ENCODE results near the gene RAB23. TPM values are rescaled to one million over a fixed set of nuclear protein-coding genes. Genes with fewer than 3 reads are reported as not detected.

RAB23 gene
- polyA plus RNA-seq, 12 donors: 11.9 to 29.1 (median 16.0) TPM; not detected in 1

DNA sequence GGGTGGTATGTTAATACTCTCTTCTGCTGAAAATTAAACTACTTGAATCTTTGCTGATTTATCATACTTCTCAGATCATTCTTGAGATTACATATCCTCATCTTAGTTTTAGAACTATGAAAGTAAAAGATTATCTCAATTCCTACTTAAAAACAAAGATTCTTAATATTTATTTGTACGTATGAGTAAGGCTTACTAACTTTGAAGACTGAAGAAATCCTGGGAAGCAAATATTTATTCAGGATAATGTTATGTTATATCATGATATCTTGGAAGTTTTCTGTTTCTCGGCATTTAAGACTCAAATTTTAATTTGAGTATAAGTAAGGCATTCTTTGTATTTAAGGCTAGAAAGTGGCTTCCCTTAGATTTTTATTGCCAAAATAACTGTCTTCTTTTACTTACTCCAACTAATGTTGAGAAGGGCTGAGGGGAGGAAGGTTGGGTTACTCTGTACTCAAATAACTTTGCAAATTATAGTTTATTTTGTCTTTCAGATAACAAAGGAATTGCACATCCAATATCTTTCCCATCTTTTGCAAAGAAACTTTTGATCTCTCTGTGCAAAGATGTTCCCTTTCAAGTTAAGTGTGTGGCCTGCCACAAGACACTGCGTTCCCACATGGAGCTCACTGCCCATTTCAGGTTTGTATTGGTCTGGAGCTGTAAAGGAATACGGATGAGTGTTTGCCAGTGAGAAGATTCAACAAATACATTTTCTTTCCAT is 80.5 kb downstream of the RAB23 start:
- no peak for DNase-seq

DNA sequence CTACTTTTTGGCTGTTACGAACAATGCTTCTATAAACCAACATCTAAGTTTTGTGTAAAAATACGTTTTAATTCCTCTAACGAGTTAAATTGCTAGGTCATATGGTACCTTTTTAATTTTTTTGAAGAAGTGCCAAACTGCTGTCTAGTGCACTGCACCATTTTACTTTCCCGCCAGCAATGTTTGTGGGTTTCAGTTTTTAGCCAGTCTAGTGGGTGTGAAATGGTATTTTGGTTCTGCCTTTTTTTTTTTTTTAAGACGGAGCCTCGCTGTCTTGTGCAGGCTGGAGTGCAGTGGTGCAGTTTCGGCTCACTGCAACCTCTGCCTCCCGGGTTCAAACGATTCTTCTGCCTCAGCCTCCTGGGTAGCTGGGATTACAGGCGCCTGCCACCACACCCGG is 84.1 kb downstream of the RAB23 start:
- no peak for DNase-seq

DNA sequence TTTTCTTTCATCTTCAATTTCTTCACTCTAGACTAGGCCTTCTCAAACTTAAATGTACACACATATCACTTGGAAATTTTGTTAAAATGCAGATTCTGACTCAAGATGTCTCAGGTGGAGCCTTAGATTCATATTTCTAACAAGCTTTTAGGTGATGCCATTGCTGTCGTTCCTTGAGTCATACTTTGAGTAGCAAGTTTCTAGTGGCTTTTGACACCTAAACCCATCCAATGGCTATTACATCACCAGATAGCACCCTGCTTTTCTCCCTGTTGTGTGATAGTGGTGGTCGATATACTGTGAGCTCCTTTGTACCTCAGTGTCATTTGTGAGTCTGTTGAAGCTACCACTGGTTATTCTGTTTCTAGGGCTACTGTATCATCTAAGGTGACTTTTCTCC is 84.8 kb downstream of the RAB23 start:
- DNase-seq: no peak

Other genes with a start within 250 kb of the RAB23 start
- gene KIAA1586, start 175.6 kb downstream of the RAB23 start, polyA plus RNA-seq (ENCODE audit: insufficient read length in 12 of 12): 10 to 100 TPM in 11 of 12 donors, not detected in 1; 10.8 to 38.7 (median 16.1) TPM
- gene ZNF451, start 132.1 kb downstream of the RAB23 start, polyA plus RNA-seq (ENCODE audit: insufficient read length in 12 of 12): 10 to 100 TPM; 20.3 to 67.9 (median 25.4) TPM
- gene BAG2, start 50.0 kb downstream of the RAB23 start, polyA plus RNA-seq (ENCODE audit: insufficient read length in 12 of 12): 10 to 100 TPM in 9 of 12 donors, 1 to 10 TPM in 2, not detected in 1; 6.9 to 13.8 (median 11.4) TPM
- gene PRIM2, start 95.3 kb upstream of the RAB23 start, polyA plus RNA-seq (ENCODE audit: insufficient read length in 12 of 12): 10 to 100 TPM in 1 of 12 donors, 1 to 10 TPM in 10, not detected in 1; 5.7 to 14.4 (median 8.3) TPM